Measurements from ENCODE around the gene KCNC1.

KCNC1 gene

DNA sequence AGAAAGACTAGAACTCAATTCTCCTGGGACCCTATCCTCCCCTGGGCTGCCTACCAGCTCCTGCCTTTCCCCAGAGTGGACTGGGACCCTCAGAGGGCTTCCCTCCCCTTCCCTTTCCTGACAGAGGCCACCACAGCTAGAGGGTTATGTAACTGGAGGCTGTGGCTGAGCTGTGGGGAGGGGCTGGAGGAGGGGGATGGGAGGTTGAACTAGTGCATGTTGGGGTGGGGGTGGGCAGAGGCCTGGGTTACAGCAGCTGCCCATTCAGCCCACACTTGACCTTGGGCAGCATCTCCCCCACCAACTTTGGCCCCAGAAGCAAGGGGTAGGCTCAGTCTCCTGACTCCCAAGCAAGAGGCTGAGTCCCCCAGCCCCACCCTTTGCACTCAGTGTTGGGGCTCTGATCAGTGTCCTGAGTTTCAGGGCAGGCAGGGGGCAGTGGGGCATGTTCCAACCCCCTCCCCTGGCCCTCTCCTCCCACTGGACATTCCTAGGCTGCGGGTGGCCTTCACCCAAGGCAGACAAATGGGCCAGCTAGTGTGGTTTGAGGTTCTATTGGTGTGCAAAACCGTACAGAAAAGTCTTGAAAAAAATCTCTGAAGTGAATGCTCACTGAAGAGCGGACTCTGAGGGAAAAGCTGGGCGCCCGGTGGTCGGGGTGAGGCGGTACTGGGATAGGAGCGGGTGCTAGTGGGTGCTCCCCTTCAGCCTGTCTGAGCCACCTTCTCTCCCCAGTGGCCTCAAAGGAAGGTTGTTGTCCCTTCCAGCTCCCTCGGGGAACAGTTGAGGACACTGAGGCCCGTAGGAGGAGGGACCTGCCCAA is 3.8 kb downstream of the KCNC1 start:
- DNase-seq = no peak

- DNase-seq = no peak
Measured at GRCh38 chr11:17739945-17740338, 5.4 kb downstream of the KCNC1 start.

- no peak for DNase-seq
Measured at GRCh38 chr11:17740649-17741235, 6.2 kb downstream of the KCNC1 start.

DNA sequence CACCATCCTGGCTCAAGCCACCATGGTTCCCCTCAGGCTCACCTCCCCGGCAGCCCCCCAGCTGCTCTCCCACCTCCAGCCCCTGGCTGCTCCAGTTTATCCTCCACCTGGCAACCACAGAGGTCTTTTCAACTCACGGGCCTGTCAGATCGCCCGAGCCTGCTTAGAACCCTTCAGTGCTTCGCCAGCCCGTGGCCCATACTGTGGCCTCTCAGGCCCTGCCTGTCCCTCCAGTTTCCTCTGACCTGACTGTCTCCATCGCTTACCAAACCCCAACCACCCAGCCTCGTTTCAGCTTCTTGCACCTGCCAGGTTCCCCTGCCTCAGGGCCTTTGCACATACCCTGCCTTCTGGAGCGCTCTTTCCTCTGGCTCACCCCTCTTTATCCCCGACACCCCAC is 6.9 kb downstream of the KCNC1 start:
- no peak for DNase-seq

DNA sequence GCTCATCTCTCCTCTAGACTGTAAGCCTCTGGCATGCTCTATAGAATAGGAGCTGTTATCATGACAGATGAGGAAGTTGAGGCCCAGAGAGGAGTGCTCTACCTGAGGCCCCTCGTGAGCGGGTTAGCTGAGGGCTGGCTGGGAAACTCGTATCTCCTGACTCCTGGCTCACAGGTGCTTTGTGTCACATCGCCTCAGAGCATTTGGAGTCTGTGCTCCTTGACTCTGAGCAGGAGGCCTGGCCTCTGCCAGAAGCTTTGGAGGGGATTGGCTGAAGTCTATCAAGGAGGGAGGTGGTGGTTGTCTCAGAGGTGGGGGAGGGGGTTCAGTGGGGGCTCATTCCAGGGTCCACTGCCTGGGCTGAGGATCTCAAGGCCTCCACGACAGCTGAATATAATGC is 7.4 kb downstream of the KCNC1 start:
- DNase-seq = no peak

- no peak for DNase-seq
Measured at GRCh38 chr11:17743026-17743807, 8.6 kb downstream of the KCNC1 start.

DNA sequence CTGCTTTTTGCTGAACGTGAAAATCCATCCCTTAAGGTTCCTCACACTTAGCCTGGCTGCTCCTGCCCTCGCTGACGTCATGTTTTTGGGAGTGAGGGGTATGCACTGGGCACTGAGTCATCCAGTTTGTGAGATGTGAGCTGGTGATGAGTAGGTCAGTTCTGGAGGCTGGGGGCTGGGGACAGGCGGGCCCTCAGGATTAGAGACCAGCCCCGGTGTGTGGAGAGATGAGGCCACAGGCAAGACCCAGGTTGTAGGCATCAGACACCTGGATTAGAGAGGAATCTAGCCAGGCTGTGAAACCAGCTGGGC is 9.2 kb downstream of the KCNC1 start:
- no peak for DNase-seq

GRCh38 chr11:17744151-17744940 is 9.8 kb downstream of the KCNC1 start:
- no peak for DNase-seq

DNA sequence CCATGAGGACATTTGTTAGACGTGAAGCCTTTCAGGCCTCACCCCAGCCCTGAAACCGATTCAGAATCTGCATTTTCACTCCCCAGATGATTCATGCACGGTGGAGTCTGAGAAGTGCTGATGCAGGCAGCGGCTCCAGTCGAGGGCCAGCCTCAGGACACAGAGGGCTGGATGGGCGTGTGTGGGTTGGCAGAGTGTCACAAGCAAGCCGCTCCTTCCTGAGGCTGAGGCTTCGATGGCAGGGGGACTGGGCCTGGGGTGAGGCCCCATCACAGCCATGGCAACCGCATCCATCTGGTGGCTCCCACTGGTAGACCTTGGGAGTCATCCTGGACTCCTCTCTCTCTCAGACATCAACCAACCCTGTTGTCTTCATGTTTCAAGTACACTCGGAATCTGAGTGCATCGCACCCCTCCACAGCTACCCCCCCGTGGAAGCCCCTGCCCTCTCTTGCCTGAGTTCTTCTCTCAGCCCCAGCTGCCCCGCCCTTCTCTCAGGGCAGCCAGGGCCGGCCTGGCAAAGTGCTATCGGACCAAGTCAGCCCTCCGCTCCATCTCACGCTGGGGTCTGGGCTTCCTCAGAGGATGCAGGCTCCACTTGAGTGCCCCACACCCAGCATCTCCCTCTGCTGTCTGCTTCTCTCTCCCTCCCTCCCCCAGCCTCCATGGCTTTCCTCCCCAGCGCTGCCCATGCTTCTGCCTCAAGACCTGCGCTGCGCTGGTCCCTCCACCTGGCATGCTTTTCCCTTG is 10.6 kb downstream of the KCNC1 start:
- DNase-seq = no peak

DNA sequence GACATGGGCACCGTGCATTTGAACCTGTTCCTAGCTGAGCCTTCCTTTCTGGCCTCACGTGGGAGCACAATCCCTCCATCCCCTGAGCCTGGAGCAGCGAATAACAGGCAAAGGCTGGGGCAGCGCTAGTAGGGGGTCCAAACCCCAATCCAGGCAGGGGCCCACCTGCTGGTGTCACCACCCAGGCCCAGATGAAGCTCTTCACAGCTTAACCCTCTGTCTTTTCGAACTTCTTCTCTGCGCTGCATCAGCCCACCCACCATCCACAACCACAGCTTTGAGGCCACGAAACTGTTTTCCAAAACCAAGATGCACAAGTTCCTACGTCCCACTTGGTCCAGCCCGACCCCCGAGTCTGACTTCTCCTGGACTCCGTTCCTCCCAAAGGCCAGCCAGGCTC is 11.5 kb downstream of the KCNC1 start:
- no peak for DNase-seq

- DNase-seq = no peak
Measured at GRCh38 chr11:17747131-17747955, 12.8 kb downstream of the KCNC1 start.

- no peak for DNase-seq
Measured at GRCh38 chr11:17748044-17748443, 13.5 kb downstream of the KCNC1 start.

GRCh38 chr11:17748761-17749721 is 14.5 kb downstream of the KCNC1 start:
- DNase-seq = no peak

- DNase-seq = no peak
Measured at GRCh38 chr11:17750013-17750800, 15.6 kb downstream of the KCNC1 start.

DNA sequence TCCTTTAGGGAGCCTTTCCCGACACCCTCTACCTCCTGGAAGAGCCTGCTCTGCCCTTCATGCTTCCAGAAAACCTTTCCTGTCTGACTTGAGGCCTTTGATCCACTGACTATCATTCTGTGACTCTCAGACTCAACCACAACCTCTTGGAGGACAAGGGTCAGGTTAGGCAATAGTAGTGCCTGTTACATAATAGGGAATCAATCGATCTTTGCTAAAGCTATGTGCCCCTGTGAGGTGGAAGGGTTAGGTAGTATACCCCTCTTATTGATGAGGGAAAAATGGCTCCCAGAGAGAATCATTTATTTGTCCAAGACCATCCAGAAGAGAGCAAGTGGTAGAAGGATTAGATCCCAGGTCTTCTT is 16.2 kb downstream of the KCNC1 start:
- no peak for DNase-seq

DNA sequence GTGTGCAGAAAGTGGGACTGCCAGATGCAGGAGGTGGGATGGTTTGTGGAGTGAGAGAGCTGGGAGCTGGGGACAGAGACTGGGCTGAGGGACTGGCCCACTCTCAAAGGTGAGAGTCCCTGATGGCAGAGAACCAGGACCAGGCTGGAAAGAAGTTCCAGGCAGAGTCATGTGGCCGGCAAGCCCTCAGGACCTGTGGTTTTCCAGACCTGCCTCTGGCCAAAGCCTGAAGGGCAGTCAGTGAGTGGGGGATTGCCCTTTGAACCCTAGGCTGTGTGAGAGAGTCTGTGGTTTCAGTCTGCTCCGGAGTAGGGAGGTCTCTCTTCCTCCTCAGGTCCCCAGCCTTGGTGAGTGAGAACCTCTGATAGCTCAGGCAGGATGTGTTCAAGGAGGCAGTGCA is 17.0 kb downstream of the KCNC1 start:
- DNase-seq = no peak

DNA sequence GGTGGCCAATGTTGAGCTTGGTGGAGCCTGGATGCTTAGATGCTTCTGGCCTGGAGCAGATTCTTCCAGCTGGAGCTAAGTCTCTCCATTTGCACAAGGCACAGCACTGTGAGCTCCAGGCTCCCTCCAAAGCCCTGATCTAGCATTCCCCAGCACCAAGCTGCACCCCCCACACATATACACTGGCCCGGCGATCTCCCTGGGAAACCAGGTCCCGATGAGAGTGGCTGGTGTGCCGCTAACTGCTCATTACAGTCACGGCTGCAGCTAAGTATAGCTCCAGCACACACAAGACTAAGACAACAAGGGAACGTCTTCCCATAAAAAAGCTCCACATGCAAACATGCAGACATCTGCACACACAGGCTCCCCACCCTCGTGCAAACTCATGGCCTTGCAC is 17.6 kb downstream of the KCNC1 start:
- DNase-seq = no peak

- no peak for DNase-seq
Measured at GRCh38 chr11:17753153-17753552, 18.6 kb downstream of the KCNC1 start.

DNA sequence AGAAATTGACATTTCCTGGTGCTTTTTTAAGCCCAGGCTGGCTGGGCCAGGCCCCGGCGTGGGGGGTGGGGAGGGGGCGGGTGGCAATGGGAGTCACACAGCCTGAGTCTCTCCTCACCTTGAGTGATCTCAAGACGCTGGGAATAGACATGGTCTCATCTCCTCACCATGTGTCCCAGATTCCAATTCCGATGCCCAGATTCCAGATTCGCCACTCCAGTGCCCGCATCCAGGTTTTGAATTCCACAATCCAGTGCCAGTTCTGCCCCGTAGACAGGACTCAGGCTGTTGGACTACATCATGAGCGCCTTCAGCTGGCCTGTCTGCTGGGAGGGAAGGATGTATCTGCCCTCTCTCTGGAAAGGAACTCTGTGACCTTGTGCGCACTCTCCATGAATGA is 19.1 kb downstream of the KCNC1 start:
- DNase-seq = no peak

GRCh38 chr11:17755891-17756290 is 21.3 kb downstream of the KCNC1 start:
- no peak for DNase-seq
